Measurements from ENCODE around the gene ACTN1.

Gene ACTN1

GRCh38 chr14:68884031-68885030 is 94.8 kb downstream of the ACTN1 start:
- peaks cover 53% of the 10 kb centered on the region for H3K36me3 Mint-ChIP-seq (ENCODE audit: low read depth)
- H3K4me1 Mint-ChIP-seq = no peaks in the 10 kb centered on the region
- no peak for DNase-seq
- H3K27me3 Mint-ChIP-seq (ENCODE audit: low read depth, poor library complexity) = no peaks in the 10 kb centered on the region
- H3K9me3 Mint-ChIP-seq = no peaks in the 10 kb centered on the region
- TF ChIP-seq CTCF (IDR thresholded peaks at IDR 0.05) = no peak
- peak overlapping the region; percentile 55 for H3K27ac Mint-ChIP-seq
- H3K4me3 Mint-ChIP-seq = no peak overlapping the region

- Mint-ChIP-seq H3K27me3 (ENCODE audit: low read depth, poor library complexity) (no peaks in the 10 kb centered on the region), H3K4me1 (peaks cover 5% of the 10 kb centered on the region), H3K4me3 (no peak overlapping the region), H3K36me3 (ENCODE audit: low read depth) (peaks cover 38% of the 10 kb centered on the region), H3K9me3 (no peaks in the 10 kb centered on the region), H3K27ac (peak overlapping the region; percentile 61)
- no peak for DNase-seq
- no peak for TF ChIP-seq CTCF (IDR thresholded peaks at IDR 0.05)
These were observed 96.9 kb downstream of the ACTN1 start for GRCh38 chr14:68882235-68882634.

GRCh38 chr14:68881396-68881795 is 97.7 kb downstream of the ACTN1 start:
- Mint-ChIP-seq H3K4me1 (peaks cover 5% of the 10 kb centered on the region), H3K27ac (no peak overlapping the region), H3K36me3 (ENCODE audit: low read depth) (peaks cover 39% of the 10 kb centered on the region), H3K27me3 (ENCODE audit: low read depth, poor library complexity) (no peaks in the 10 kb centered on the region), H3K9me3 (no peaks in the 10 kb centered on the region), H3K4me3 (no peak overlapping the region)
- no peak for TF ChIP-seq CTCF (IDR thresholded peaks at IDR 0.05)
- DNase-seq = no peak

GRCh38 chr14:68880581-68881105 is 98.5 kb downstream of the ACTN1 start:
- Mint-ChIP-seq H3K27me3 (ENCODE audit: low read depth, poor library complexity) (no peaks in the 10 kb centered on the region), H3K36me3 (ENCODE audit: low read depth) (peaks cover 41% of the 10 kb centered on the region), H3K27ac (no peak overlapping the region)

GRCh38 chr14:68879841-68880575 is 99.1 kb downstream of the ACTN1 start:
- no peak for TF ChIP-seq CTCF (IDR thresholded peaks at IDR 0.05)
- Mint-ChIP-seq H3K36me3 (ENCODE audit: low read depth) (peaks cover 44% of the 10 kb centered on the region), H3K27ac (no peak overlapping the region), H3K9me3 (no peaks in the 10 kb centered on the region), H3K4me3 (no peak overlapping the region), H3K4me1 (peaks cover 5% of the 10 kb centered on the region), H3K27me3 (ENCODE audit: low read depth, poor library complexity) (no peaks in the 10 kb centered on the region)
- DNase-seq = no peak

More at GRCh38 chr14:68880581-68881105, 98.5 kb downstream of the ACTN1 start:
- H3K9me3 Mint-ChIP-seq = no peaks in the 10 kb centered on the region
- peaks cover 5% of the 10 kb centered on the region for H3K4me1 Mint-ChIP-seq
- TF ChIP-seq CTCF (IDR thresholded peaks at IDR 0.05) = no peak
- DNase-seq = no peak
- no peak overlapping the region for H3K4me3 Mint-ChIP-seq

Measured in nephron progenitor cell (in vitro differentiated cells).